Measurements from ENCODE around the gene UBN1.

Gene UBN1

GRCh38 chr16:4884972-4885874, 37.9 kb downstream of the UBN1 start:
- no peak overlapping the region for H3K4me3 ChIP-seq (ENCODE audit: control insufficient read depth, low read depth, low read length)
- DNase-seq (ENCODE audit: low read depth), result no peak
- TF ChIP-seq CTCF (conservative IDR thresholded peaks at IDR 0.05; ENCODE audit: control insufficient read depth, insufficient read depth, low read depth, low read length), result no peak

- H3K4me3 ChIP-seq (ENCODE audit: control insufficient read depth, low read depth, low read length), result no peak overlapping the region
- no peak for DNase-seq (ENCODE audit: low read depth)
- TF ChIP-seq CTCF (conservative IDR thresholded peaks at IDR 0.05; ENCODE audit: control insufficient read depth, insufficient read depth, low read depth, low read length), result no peak
These were observed 38.9 kb downstream of the UBN1 start for GRCh38 chr16:4886151-4886550.

- DNase-seq (ENCODE audit: low read depth), result no peak
- TF ChIP-seq CTCF (conservative IDR thresholded peaks at IDR 0.05; ENCODE audit: control insufficient read depth, insufficient read depth, low read depth, low read length), result no peak
- no peak overlapping the region for H3K4me3 ChIP-seq (ENCODE audit: control insufficient read depth, low read depth, low read length)
These were observed 41.3 kb downstream of the UBN1 start for GRCh38 chr16:4888428-4889135.

- DNase-seq (ENCODE audit: low read depth), result no peak
- TF ChIP-seq CTCF (conservative IDR thresholded peaks at IDR 0.05; ENCODE audit: control insufficient read depth, insufficient read depth, low read depth, low read length), result no peak
- no peak overlapping the region for H3K4me3 ChIP-seq (ENCODE audit: control insufficient read depth, low read depth, low read length)
These were observed 42.7 kb downstream of the UBN1 start for GRCh38 chr16:4890026-4890425.

- no peak for DNase-seq (ENCODE audit: low read depth)
- TF ChIP-seq CTCF (conservative IDR thresholded peaks at IDR 0.05; ENCODE audit: control insufficient read depth, insufficient read depth, low read depth, low read length), result no peak
These were observed 43.4 kb downstream of the UBN1 start for GRCh38 chr16:4890686-4891085.

GRCh38 chr16:4891097-4891885, 44.0 kb downstream of the UBN1 start:
- TF ChIP-seq CTCF (conservative IDR thresholded peaks at IDR 0.05; ENCODE audit: control insufficient read depth, insufficient read depth, low read depth, low read length), result no peak
- no peak overlapping the region for H3K4me3 ChIP-seq (ENCODE audit: control insufficient read depth, low read depth, low read length)
- no peak for DNase-seq (ENCODE audit: low read depth)

More at GRCh38 chr16:4890686-4891085, 43.4 kb downstream of the UBN1 start:
- no peak overlapping the region for H3K4me3 ChIP-seq (ENCODE audit: control insufficient read depth, low read depth, low read length)

Data from fibroblast of mammary gland (primary cell).